Colonic mucosa (tissue), 4 donors: Measurements from ENCODE around the gene PGM1. TPM values are rescaled to one million over a fixed set of nuclear protein-coding genes. Genes with fewer than 3 reads are reported as not detected.

Source experiments
- DNase-seq: peaks from one replicate; pipeline ENCODE4 v3.0.0-alpha.2; 2020
- H3K27ac ChIP-seq: fragments of 200-600 bp; one replicate; pipeline ENCODE4 v1.8.0; 2021
- H3K27me3 ChIP-seq: fragments of 200-600 bp; one replicate; pipeline ENCODE4 v1.8.0; 2021
- H3K36me3 ChIP-seq: fragments of 200-600 bp; one replicate; pipeline ENCODE4 v1.8.0; 2021
- H3K4me1 ChIP-seq: fragments of 200-600 bp; one replicate; pipeline ENCODE4 v1.8.0; 2021; ENCODE audit warnings: mild to moderate bottlenecking
- H3K4me3 ChIP-seq: fragments of 200-600 bp; one replicate; pipeline ENCODE4 v1.8.0; 2021
- H3K9ac ChIP-seq, 2 donors: one replicate each; pipeline ENCODE4 v1.7.0; 2013; ENCODE audit warnings: control low read depth in 2 of 2, low read depth in 2 of 2, low read length in 2 of 2
- H3K9me3 ChIP-seq: fragments of 200-600 bp; one replicate; pipeline ENCODE4 v1.8.0; 2021
- CTCF ChIP-seq: fragments of 200-600 bp; IDR thresholded peaks from one replicate; pipeline ENCODE4 v1.8.0; 2022; ENCODE audit warnings: antibody characterized with exemption, mild to moderate bottlenecking
- intact Hi-C: fragments of 100-400 bp; cut with DNase I; formaldehyde crosslinking; loops from one replicate; pipeline ENCODE4 v1.14.1; 2022
- total RNA-seq, 2 donors: library from RNA; stranded (reverse); fragmentation: NEBNext Ultra II Directional in 1 of 2; extraction: Animal tissue kit (Norgen Biotek cat#: 25700) in 1 of 2; gene quantifications; one replicate each; pipeline ENCODE4 v1.2.1, GENCODE V29; 2021
- donor health status: healthy.
- donor health status: DM: no; HTN: no; CAD: no.
- donor health status: DM: no; HTN: no; CAD: no.

The PGM1 gene
- total RNA-seq, 2 donors from 2014 or later: 104 to 146 TPM

GRCh38 chr1:63628607-63629006 is 35.4 kb downstream of the PGM1 start:
- no peak overlapping the region for H3K9ac ChIP-seq
- no peak for TF ChIP-seq CTCF
- H3K27ac ChIP-seq: no peak overlapping the region
- intact Hi-C loops: no loop called here
- H3K36me3 ChIP-seq: no peaks in the 10 kb centered on the region
- no peaks in the 10 kb centered on the region for H3K9me3 ChIP-seq
- no peaks in the 10 kb centered on the region for H3K4me1 ChIP-seq
- no peak overlapping the region for H3K4me3 ChIP-seq
- no peaks in the 10 kb centered on the region for H3K27me3 ChIP-seq
- DNase-seq: no peak

- no peak for DNase-seq
- no peak for TF ChIP-seq CTCF
- intact Hi-C loops: no loop called here
- H3K27ac ChIP-seq: no peak overlapping the region
- no peak overlapping the region for H3K9ac ChIP-seq
- H3K36me3 ChIP-seq: no peaks in the 10 kb centered on the region
- no peak overlapping the region for H3K4me3 ChIP-seq
- no peaks in the 10 kb centered on the region for H3K27me3 ChIP-seq
- H3K4me1 ChIP-seq: no peaks in the 10 kb centered on the region
- no peaks in the 10 kb centered on the region for H3K9me3 ChIP-seq
Observed at GRCh38 chr1:63630238-63630637, 37.0 kb downstream of the PGM1 start.

GRCh38 chr1:63630666-63631065 is 37.5 kb downstream of the PGM1 start:
- H3K27me3 ChIP-seq: no peaks in the 10 kb centered on the region
- intact Hi-C loops: no loop called here
- no peak overlapping the region for H3K4me3 ChIP-seq
- H3K27ac ChIP-seq: no peak overlapping the region
- no peaks in the 10 kb centered on the region for H3K4me1 ChIP-seq
- TF ChIP-seq CTCF: no peak
- no peak overlapping the region for H3K9ac ChIP-seq
- no peaks in the 10 kb centered on the region for H3K9me3 ChIP-seq
- no peak for DNase-seq
- no peaks in the 10 kb centered on the region for H3K36me3 ChIP-seq

GRCh38 chr1:63632110-63632509 is 38.9 kb downstream of the PGM1 start:
- Histone ChIP-seq H3K27me3 (no peaks in the 10 kb centered on the region), H3K9me3 (no peaks in the 10 kb centered on the region), H3K36me3 (no peaks in the 10 kb centered on the region), H3K4me1 (no peaks in the 10 kb centered on the region), H3K9ac (no peak overlapping the region), H3K4me3 (no peak overlapping the region), H3K27ac (no peak overlapping the region)
- no peak for DNase-seq
- TF ChIP-seq CTCF: no peak
- intact Hi-C loops: no loop called here

GRCh38 chr1:63633281-63633680 is 40.1 kb downstream of the PGM1 start:
- no peak for TF ChIP-seq CTCF
- no peaks in the 10 kb centered on the region for H3K9me3 ChIP-seq
- intact Hi-C loops: no loop called here
- H3K27me3 ChIP-seq: no peaks in the 10 kb centered on the region
- DNase-seq: no peak
- no peak overlapping the region for H3K4me3 ChIP-seq
- no peaks in the 10 kb centered on the region for H3K36me3 ChIP-seq
- H3K27ac ChIP-seq: no peak overlapping the region
- H3K4me1 ChIP-seq: no peaks in the 10 kb centered on the region
- H3K9ac ChIP-seq: no peak overlapping the region

GRCh38 chr1:63634471-63634870 is 41.3 kb downstream of the PGM1 start:
- no peaks in the 10 kb centered on the region for H3K9me3 ChIP-seq
- no peak for TF ChIP-seq CTCF

More at GRCh38 chr1:63634471-63634870, 41.3 kb downstream of the PGM1 start:
- Histone ChIP-seq H3K4me3 (no peak overlapping the region), H3K27ac (no peak overlapping the region), H3K36me3 (no peaks in the 10 kb centered on the region), H3K4me1 (no peaks in the 10 kb centered on the region), H3K9ac (no peak overlapping the region), H3K27me3 (no peaks in the 10 kb centered on the region)
- intact Hi-C loops: no loop called here
- no peak for DNase-seq
